D721Med (cell line): ENCODE data around the gene BIN2.

Experiments used
- DNase-seq: peaks from one replicate; pipeline ENCODE4 v3.0.0; 2011; ENCODE audit warnings: low spot score; ENCODE audit not compliant: insufficient read length
- FAIRE-seq: peaks from 2 replicates; lab custom pipeline; 2011; peaks lifted over from hg19 to GRCh38; lab: Jason Lieb, UNC
- CTCF ChIP-seq: IDR thresholded peaks from 2 replicates; pipeline ENCODE4 v1.5.1; 2012; ENCODE audit warnings: mild to moderate bottlenecking, control low read depth; ENCODE audit not compliant: insufficient read depth; ENCODE audit errors: missing control alignments

Gene BIN2

GRCh38 chr12:51242120-51242519, 81.9 kb downstream of the BIN2 start:
- FAIRE-seq (no peak), DNase-seq (no peak)
- TF ChIP-seq CTCF, result no peak

DNA sequence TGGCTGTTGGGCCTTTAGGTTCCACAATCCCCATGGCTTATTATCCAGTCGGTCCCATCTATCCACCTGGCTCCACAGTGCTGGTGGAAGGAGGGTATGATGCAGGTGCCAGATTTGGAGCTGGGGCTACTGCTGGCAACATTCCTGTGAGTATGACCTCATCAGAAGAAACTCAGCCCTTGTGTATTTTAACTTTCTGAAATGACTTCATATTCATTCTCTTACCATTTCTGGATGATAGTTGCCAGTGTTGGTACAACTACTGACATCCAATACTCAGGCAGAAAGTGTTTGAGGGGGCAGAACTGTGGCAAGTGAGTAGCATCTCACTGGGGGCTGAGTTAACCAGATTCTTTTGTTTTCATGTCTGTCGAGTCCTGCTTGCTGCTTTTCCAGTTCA, 83.0 kb downstream of the BIN2 start:
- DNase-seq (no peak), FAIRE-seq (no peak)
- no peak for TF ChIP-seq CTCF

- DNase-seq (peak; percentile 96), FAIRE-seq (no peak)
- TF ChIP-seq CTCF, result peak; percentile 1
Observed at GRCh38 chr12:51238510-51239334, 85.3 kb downstream of the BIN2 start, which contains the start of gene DAZAP2. TSS of gene DAZAP2 (plus strand) at chr12:51238826. CDS start at chr12:51238908, 82 bp downstream.

- TF ChIP-seq CTCF, result no peak
- no peak for DNase-seq
- FAIRE-seq, result no peak
Observed at GRCh38 chr12:51238037-51238509, 85.9 kb downstream of the BIN2 start.

- TF ChIP-seq CTCF, result no peak
- FAIRE-seq, result no peak
- DNase-seq, result no peak
Observed at GRCh38 chr12:51234530-51234929, 89.4 kb downstream of the BIN2 start.

- no peak for TF ChIP-seq CTCF
- no peak for DNase-seq
- no peak for FAIRE-seq
Observed at GRCh38 chr12:51232642-51233041, 91.3 kb downstream of the BIN2 start.
